Mesenchymal stem cell (in vitro differentiated cells and primary cell): Measurements from ENCODE around the gene MTA1.

Source experiments
- DNase-seq: peaks from one replicate; pipeline ENCODE4 v3.0.0-alpha.2; 2013
- H2AFZ ChIP-seq: one replicate; pipeline ENCODE4 v1.6.1; 2013; ENCODE audit warnings: low read depth, mild to moderate bottlenecking, control low read depth, inconsistent platforms, low read length, moderate library complexity
- H2AK5ac ChIP-seq: 2 replicates; pipeline ENCODE4 v1.6.1; 2013; ENCODE audit warnings: low read length, moderate library complexity, mild to moderate bottlenecking, inconsistent platforms; ENCODE audit not compliant: severe bottlenecking
- H2BK120ac ChIP-seq: one replicate; pipeline ENCODE4 v1.6.1; 2013; ENCODE audit warnings: low read depth, mild to moderate bottlenecking, inconsistent platforms, low read length, moderate library complexity
- H2BK12ac ChIP-seq, 2 experiments: one replicate each; pipeline ENCODE4 v1.6.1; 2013; ENCODE audit warnings: inconsistent platforms in 2 of 2, low read length in 2 of 2, mild to moderate bottlenecking in 2 of 2, moderate library complexity in 2 of 2, control low read depth in 1 of 2
- H2BK15ac ChIP-seq: one replicate; pipeline ENCODE4 v1.6.1; 2013; ENCODE audit warnings: mild to moderate bottlenecking, low read depth, inconsistent platforms; ENCODE audit not compliant: poor library complexity, severe bottlenecking
- H2BK5ac ChIP-seq: 2 replicates; pipeline ENCODE4 v1.6.1; 2013; ENCODE audit warnings: low read depth, mild to moderate bottlenecking, low read length, control low read depth, inconsistent platforms; ENCODE audit not compliant: poor library complexity, severe bottlenecking
- H3K14ac ChIP-seq, 2 experiments: one replicate each; pipeline ENCODE4 v1.6.1; 2013; ENCODE audit warnings: inconsistent platforms in 2 of 2, low read length in 2 of 2, control low read depth in 1 of 2, mild to moderate bottlenecking in 1 of 2, moderate library complexity in 1 of 2
- H3K18ac ChIP-seq, 2 experiments: one replicate each; pipeline ENCODE4 v1.6.1; 2013; ENCODE audit warnings: inconsistent platforms in 2 of 2, low read length in 2 of 2, control low read depth in 1 of 2, low read depth in 1 of 2, mild to moderate bottlenecking in 1 of 2
- H3K23ac ChIP-seq, 2 experiments: one replicate each; pipeline ENCODE4 v1.6.1; 2013; ENCODE audit warnings: inconsistent platforms in 2 of 2, low read length in 2 of 2, mild to moderate bottlenecking in 2 of 2, moderate library complexity in 2 of 2, control low read depth in 1 of 2
- H3K27ac ChIP-seq: 2 replicates; pipeline ENCODE4 v1.5.1; 2013; ENCODE audit warnings: mild to moderate bottlenecking, moderate library complexity, low read length, control low read depth, inconsistent platforms; ENCODE audit not compliant: poor library complexity, severe bottlenecking
- H3K27me3 ChIP-seq, 2 experiments: 2 replicates each; pipeline versions ENCODE4 v1.6.1 to v1.7.0; 2013; ENCODE audit warnings: low read length in 2 of 2, mild to moderate bottlenecking in 2 of 2, moderate library complexity in 2 of 2, control low read depth in 1 of 2, inconsistent platforms in 1 of 2; ENCODE audit not compliant: control insufficient read depth in 1 of 2, insufficient read depth in 1 of 2
- H3K36me3 ChIP-seq, 2 experiments: 2 replicates each; pipeline versions ENCODE4 v1.6.1 to v1.7.0; 2013; ENCODE audit warnings: low read length in 2 of 2, control low read depth in 1 of 2, inconsistent platforms in 1 of 2, low read depth in 1 of 2, mild to moderate bottlenecking in 1 of 2; ENCODE audit not compliant: insufficient read depth in 2 of 2, control insufficient read depth in 1 of 2
- H3K4ac ChIP-seq, 2 experiments: one replicate each; pipeline ENCODE4 v1.6.1; 2013; ENCODE audit warnings: inconsistent platforms in 2 of 2, low read length in 2 of 2, mild to moderate bottlenecking in 2 of 2, moderate library complexity in 2 of 2, control low read depth in 1 of 2, low read depth in 1 of 2
- H3K4me1 ChIP-seq: 2 replicates; pipeline ENCODE4 v1.6.1; 2013; ENCODE audit warnings: low read depth, low read length, control low read depth; ENCODE audit not compliant: control insufficient read depth, insufficient read depth
- H3K4me2 ChIP-seq: 2 replicates; pipeline ENCODE4 v1.6.1; 2013; ENCODE audit warnings: low read length, mild to moderate bottlenecking, inconsistent platforms; ENCODE audit not compliant: poor library complexity, severe bottlenecking
- H3K4me3 ChIP-seq, 2 experiments: 2 replicates each; pipeline versions ENCODE4 v1.5.1 to v1.7.0; 2013; ENCODE audit warnings: low read length in 2 of 2, mild to moderate bottlenecking in 2 of 2, control low read depth in 1 of 2, low read depth in 1 of 2; ENCODE audit not compliant: insufficient read depth in 1 of 2
- H3K79me1 ChIP-seq: replicated peaks from 2 replicates; pipeline ENCODE4 v1.6.1; 2013; ENCODE audit warnings: mild to moderate bottlenecking, control low read depth, low read length, inconsistent platforms; ENCODE audit not compliant: poor library complexity, severe bottlenecking
- H3K9ac ChIP-seq: 2 replicates; pipeline ENCODE4 v1.7.0; 2013; ENCODE audit warnings: mild to moderate bottlenecking, low read length, moderate library complexity
- H3K9me3 ChIP-seq: 2 replicates; pipeline ENCODE4 v1.7.0; 2013; ENCODE audit warnings: mild to moderate bottlenecking, low read length; ENCODE audit not compliant: control insufficient read depth
- H4K8ac ChIP-seq: one replicate; pipeline ENCODE4 v1.6.1; 2013; ENCODE audit warnings: inconsistent platforms, mild to moderate bottlenecking, low read length, moderate library complexity
- H4K91ac ChIP-seq: one replicate; pipeline ENCODE4 v1.6.1; 2013; ENCODE audit warnings: mild to moderate bottlenecking, low read length, inconsistent platforms
- WGBS: methylation state at CpG from one replicate; pipeline ENCODE4 v1.1.7; 2013; ENCODE audit warnings: mixed read lengths; 5-methylcytosine and 5-hydroxymethylcytosine counted together

Gene MTA1

GRCh38 chr14:105502446-105503295, 83.0 kb downstream of the MTA1 start:
- no peak overlapping the region for H3K4me2 ChIP-seq
- no peaks in the 10 kb centered on the region for H3K9me3 ChIP-seq
- H2BK15ac ChIP-seq: no peak overlapping the region
- H3K36me3 ChIP-seq: peaks cover 0 to 5% of the 10 kb centered on the region in 2 experiments
- H2BK12ac ChIP-seq: no peak overlapping the region
- WGBS: 88% methylated on average over 18 of the region's 18 CpGs
- H3K79me1 ChIP-seq: no peaks in the 10 kb centered on the region
- no peak for DNase-seq
- H3K27ac ChIP-seq: no peak overlapping the region
- H3K4me1 ChIP-seq: peaks cover 2% of the 10 kb centered on the region
- no peak overlapping the region for H2AK5ac ChIP-seq
- H3K4ac ChIP-seq: no peak overlapping the region
- no peak overlapping the region for H3K4me3 ChIP-seq
- no peak overlapping the region for H2BK120ac ChIP-seq
- no peak overlapping the region for H4K8ac ChIP-seq
- no peak overlapping the region for H3K9ac ChIP-seq
- H3K18ac ChIP-seq: no peak overlapping the region
- no peak overlapping the region for H4K91ac ChIP-seq
- H2BK5ac ChIP-seq: no peak overlapping the region
- H3K23ac ChIP-seq: no peak overlapping the region
- peaks cover 0 to 17% of the 10 kb centered on the region in 2 experiments for H3K27me3 ChIP-seq
- no peak overlapping the region for H2AFZ ChIP-seq
- no peak overlapping the region for H3K14ac ChIP-seq

- Histone ChIP-seq H3K18ac (no peak overlapping the region), H2BK120ac (no peak overlapping the region), H3K4ac (no peak overlapping the region), H3K27me3 (peaks cover 0 to 23% of the 10 kb centered on the region in 2 experiments), H3K79me1 (no peaks in the 10 kb centered on the region), H3K4me2 (no peak overlapping the region), H3K4me3 (no peak overlapping the region), H4K91ac (no peak overlapping the region), H3K36me3 (no peaks in the 10 kb centered on the region), H3K27ac (no peak overlapping the region), H2AFZ (no peak overlapping the region), H2BK15ac (no peak overlapping the region), H3K9ac (no peak overlapping the region), H3K4me1 (peaks cover 2% of the 10 kb centered on the region), H2BK12ac (no peak overlapping the region), H3K9me3 (no peaks in the 10 kb centered on the region), H2BK5ac (no peak overlapping the region), H3K14ac (no peak overlapping the region), H3K23ac (no peak overlapping the region), H4K8ac (no peak overlapping the region), H2AK5ac (no peak overlapping the region)
- no peak for DNase-seq
- WGBS: 91% methylated on average over 7 of the region's 7 CpGs
These were observed 83.6 kb downstream of the MTA1 start for GRCh38 chr14:105503296-105503640.

GRCh38 chr14:105503935-105504692, 84.5 kb downstream of the MTA1 start:
- Histone ChIP-seq H3K23ac (no peak overlapping the region), H3K79me1 (no peaks in the 10 kb centered on the region), H2BK12ac (no peak overlapping the region), H3K9ac (no peak overlapping the region), H3K36me3 (no peaks in the 10 kb centered on the region), H3K14ac (no peak overlapping the region), H3K4me3 (no peak overlapping the region), H4K8ac (no peak overlapping the region), H4K91ac (no peak overlapping the region), H2AFZ (no peak overlapping the region), H2BK5ac (no peak overlapping the region), H2AK5ac (no peak overlapping the region), H3K9me3 (no peaks in the 10 kb centered on the region), H3K27me3 (peaks cover 0 to 31% of the 10 kb centered on the region in 2 experiments), H2BK15ac (no peak overlapping the region), H2BK120ac (no peak overlapping the region), H3K4ac (no peak overlapping the region), H3K4me2 (no peak overlapping the region), H3K27ac (no peak overlapping the region), H3K4me1 (peaks cover 2% of the 10 kb centered on the region), H3K18ac (no peak overlapping the region)
- no peak for DNase-seq
- 87% methylated on average over 28 of the region's 29 CpGs for WGBS

GRCh38 chr14:105505101-105505500, 85.5 kb downstream of the MTA1 start:
- WGBS: 94% methylated on average over 16 of the region's 16 CpGs
- H3K9me3 ChIP-seq: no peaks in the 10 kb centered on the region
- no peak overlapping the region for H3K4me2 ChIP-seq
- no peak overlapping the region for H3K23ac ChIP-seq
- no peak overlapping the region for H4K8ac ChIP-seq
- H3K36me3 ChIP-seq: no peaks in the 10 kb centered on the region
- H2BK12ac ChIP-seq: no peak overlapping the region
- H3K79me1 ChIP-seq: no peaks in the 10 kb centered on the region
- H2AK5ac ChIP-seq: no peak overlapping the region
- no peak overlapping the region for H3K18ac ChIP-seq
- H3K4ac ChIP-seq: no peak overlapping the region
- no peak for DNase-seq
- H2BK15ac ChIP-seq: no peak overlapping the region
- H3K14ac ChIP-seq: no peak overlapping the region
- H3K4me1 ChIP-seq: peaks cover 2% of the 10 kb centered on the region
- H3K9ac ChIP-seq: no peak overlapping the region
- no peak overlapping the region for H3K27ac ChIP-seq
- H3K27me3 ChIP-seq: peaks cover 0 to 31% of the 10 kb centered on the region in 2 experiments
- no peak overlapping the region for H2AFZ ChIP-seq
- no peak overlapping the region for H2BK120ac ChIP-seq
- H3K4me3 ChIP-seq: no peak overlapping the region
- no peak overlapping the region for H4K91ac ChIP-seq
- no peak overlapping the region for H2BK5ac ChIP-seq
